T-helper 1 cell (primary cell): Measurements from ENCODE around the gene BCAR1.
"Not testable (repeated sequence)": the region's sequence is repeated elsewhere in the genome, so short reads cannot be mapped to it uniquely, and the experiment has no call there.

Source experiments
- DNase-seq, 5 donors: peaks; one replicate each; pipeline ENCODE4 v3.0.0-alpha.2; 2012 to 2020

Gene BCAR1

GRCh38 chr16:75252946-75253911, 1.8 kb upstream of the BCAR1 start:
- peak in 1 of 5 donors; percentile 7 for DNase-seq

- no peak for DNase-seq
Observed at GRCh38 chr16:75252049-75252864, 833 bp upstream of the BCAR1 start.

- no peak for DNase-seq
Observed at GRCh38 chr16:75250809-75251279, 580 bp downstream of the BCAR1 start.

GRCh38 chr16:75250089-75250808, 1.2 kb downstream of the BCAR1 start:
- DNase-seq: no peak

- no peak for DNase-seq
Observed at GRCh38 chr16:75249441-75249840, 2.0 kb downstream of the BCAR1 start.

- no peak for DNase-seq
Observed at GRCh38 chr16:75248536-75249380, 2.7 kb downstream of the BCAR1 start.

- DNase-seq: no peak
Observed at GRCh38 chr16:75248142-75248535, 3.3 kb downstream of the BCAR1 start.

GRCh38 chr16:75247249-75247648, 4.2 kb downstream of the BCAR1 start:
- no peak for DNase-seq

- no peak for DNase-seq
Observed at GRCh38 chr16:75246504-75247205, 4.8 kb downstream of the BCAR1 start.

- no peak for DNase-seq
Observed at GRCh38 chr16:75244844-75245758, 6.3 kb downstream of the BCAR1 start.

GRCh38 chr16:75244225-75244809, 7.1 kb downstream of the BCAR1 start:
- DNase-seq: no peak

- DNase-seq: no peak
Observed at GRCh38 chr16:75243667-75244224, 7.7 kb downstream of the BCAR1 start.

- DNase-seq: not testable (repeated sequence)
Observed at GRCh38 chr16:75242436-75243078, 8.9 kb downstream of the BCAR1 start.

GRCh38 chr16:75241955-75242354, 9.5 kb downstream of the BCAR1 start:
- no peak for DNase-seq

GRCh38 chr16:75241412-75241811, 10.0 kb downstream of the BCAR1 start:
- no peak for DNase-seq

- DNase-seq: not testable (repeated sequence)
Observed at GRCh38 chr16:75240633-75241032, 10.8 kb downstream of the BCAR1 start.

GRCh38 chr16:75239542-75240122, 11.8 kb downstream of the BCAR1 start:
- DNase-seq: no peak

- no peak for DNase-seq
Observed at GRCh38 chr16:75238853-75239541, 12.4 kb downstream of the BCAR1 start.
